Fibroblast of lung (primary cell): ENCODE results near the gene TAF12.

Experiments
- EZH2 ChIP-seq: IDR thresholded peaks from 2 replicates; pipeline ENCODE4 v1.5.1; 2012; ENCODE audit warnings: low read length, control low read depth, mild to moderate bottlenecking; ENCODE audit errors: missing control alignments
- TF ChIP-seq, protein P1 (sequence below), 2 donors: IDR thresholded peaks in 1 of 2; conservative IDR thresholded peaks in 1 of 2; 1 replicate in 1 of 2; 2 replicates in 1 of 2; pipeline ENCODE4 v1.5.1; 2011 to 2012; ENCODE audit warnings: low read length in 2 of 2, control low read depth in 1 of 2, inconsistent platforms in 1 of 2, low read depth in 1 of 2, mild to moderate bottlenecking in 1 of 2

DNA sequence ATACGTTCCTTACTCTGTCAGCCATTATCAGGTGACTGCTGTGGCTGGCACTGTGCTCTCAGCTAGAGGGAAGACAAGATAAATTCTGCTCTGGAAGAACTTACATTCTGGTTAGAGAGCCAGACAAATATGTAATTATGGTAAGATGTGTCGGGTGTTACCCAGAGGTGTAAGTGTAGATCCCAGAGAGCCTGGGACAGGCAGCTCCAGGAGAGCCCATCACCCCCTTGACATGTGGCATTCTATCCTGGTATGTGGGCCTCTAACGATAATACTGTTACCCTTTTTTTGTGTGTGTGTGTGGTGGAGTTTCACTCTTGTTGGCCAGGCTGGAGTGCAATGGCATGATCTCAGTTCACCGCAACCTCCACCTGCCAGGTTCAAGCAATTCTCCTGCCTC, 71.0 kb downstream of the TAF12 start:
- TF ChIP-seq, protein P1, sequence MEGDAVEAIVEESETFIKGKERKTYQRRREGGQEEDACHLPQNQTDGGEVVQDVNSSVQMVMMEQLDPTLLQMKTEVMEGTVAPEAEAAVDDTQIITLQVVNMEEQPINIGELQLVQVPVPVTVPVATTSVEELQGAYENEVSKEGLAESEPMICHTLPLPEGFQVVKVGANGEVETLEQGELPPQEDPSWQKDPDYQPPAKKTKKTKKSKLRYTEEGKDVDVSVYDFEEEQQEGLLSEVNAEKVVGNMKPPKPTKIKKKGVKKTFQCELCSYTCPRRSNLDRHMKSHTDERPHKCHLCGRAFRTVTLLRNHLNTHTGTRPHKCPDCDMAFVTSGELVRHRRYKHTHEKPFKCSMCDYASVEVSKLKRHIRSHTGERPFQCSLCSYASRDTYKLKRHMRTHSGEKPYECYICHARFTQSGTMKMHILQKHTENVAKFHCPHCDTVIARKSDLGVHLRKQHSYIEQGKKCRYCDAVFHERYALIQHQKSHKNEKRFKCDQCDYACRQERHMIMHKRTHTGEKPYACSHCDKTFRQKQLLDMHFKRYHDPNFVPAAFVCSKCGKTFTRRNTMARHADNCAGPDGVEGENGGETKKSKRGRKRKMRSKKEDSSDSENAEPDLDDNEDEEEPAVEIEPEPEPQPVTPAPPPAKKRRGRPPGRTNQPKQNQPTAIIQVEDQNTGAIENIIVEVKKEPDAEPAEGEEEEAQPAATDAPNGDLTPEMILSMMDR (conservative IDR thresholded peaks at IDR 0.05 in 1 of 2, IDR thresholded peaks at IDR 0.05 in 1 of 2; ENCODE audit: low read depth in 1 of 2, low read length in 2 of 2) = no peak
- no peak for TF ChIP-seq EZH2
